HCT116 (cell line): ENCODE data around the gene TP53TG5. TPM values are rescaled to one million over a fixed set of nuclear protein-coding genes. Genes with fewer than 3 reads are reported as not detected.

Experiments used
- ATAC-seq: fragments of 200-7000 bp; cut with Tn5 transposase; 2 replicates; pipeline ENCODE4 v1.9.1; 2020; ENCODE audit warnings: mild to moderate bottlenecking, moderate library complexity
- BruUV-seq: library from RNA; stranded (reverse); fragments of 400-500 nt; replicated peaks from 2 replicates; lab custom pipeline; 2021; lab: Mats Ljungman, UMichigan
- CTCF ChIA-PET: fragments of 300-600 bp; sonication (Branson Sonifier 250); formaldehyde crosslinking; loops from one replicate; lab custom pipeline; 2021; ENCODE audit warnings: antibody characterized with exemption; lab: Charles Lee
- POLR2A ChIA-PET: fragments of 300-600, 350-600 bp; sonication (Branson Sonifier 250); formaldehyde crosslinking; loops from one replicate; lab custom pipeline; 2021; ENCODE audit warnings: antibody characterized with exemption; lab: Charles Lee
- RAD21 ChIA-PET, 2 experiments: fragments of 300-600 bp; sonication (Branson Sonifier 250); formaldehyde crosslinking; loops; one replicate each; lab custom pipeline; 2023; ENCODE audit warnings: low total read pairs in 2 of 2; ENCODE audit not compliant: uncharacterized antibody in 2 of 2, unreplicated experiment in 2 of 2, low non-redundant PET in 1 of 2; lab: Charles Lee
- DNase-seq: peaks from one replicate; pipeline ENCODE4 v3.0.0-alpha.2; 2010; ENCODE audit warnings: low read depth, low spot score
- H2AFZ ChIP-seq: fragments of 200-600 bp; shearing (Covaris generic), sonication (generic); 2 replicates; pipeline ENCODE4 v1.6.1; 2017; ENCODE audit warnings: low read depth, mixed run types, mixed read lengths, antibody characterized with exemption, low read length; ENCODE audit not compliant: poor library complexity, severe bottlenecking
- H3K27ac ChIP-seq: 2 replicates; pipeline ENCODE4 v1.5.1; 2012; ENCODE audit warnings: low read depth, low read length
- H3K27me3 ChIP-seq: fragments of 200-600 bp; sonication (generic); 2 replicates; pipeline ENCODE4 v1.6.1; 2016; ENCODE audit warnings: mixed run types, low read length, mixed read lengths; ENCODE audit not compliant: insufficient read depth
- H3K36me3 ChIP-seq, 2 experiments: fragments of 200-500 bp in 1 of 2; fragments of 200-600 bp in 1 of 2; sonication (Bioruptor generic) in 1 of 2; sonication (generic) in 1 of 2; 2 replicates each; pipeline versions ENCODE4 v1.5.1 to v1.6.1; 2014 to 2016; ENCODE audit warnings: low read length in 2 of 2, inconsistent platforms in 1 of 2, mixed read lengths in 1 of 2, mixed run types in 1 of 2; ENCODE audit not compliant: insufficient read depth in 2 of 2, control insufficient read depth in 1 of 2
- H3K4me1 ChIP-seq, 2 experiments: fragments of 200-600 bp in 1 of 2; sonication (generic) in 1 of 2; 2 replicates each; pipeline versions ENCODE4 v1.5.1 to v1.6.1; 2012 to 2017; ENCODE audit warnings: low read length in 2 of 2, inconsistent platforms in 1 of 2, mild to moderate bottlenecking in 1 of 2, mixed read lengths in 1 of 2, mixed run types in 1 of 2, moderate library complexity in 1 of 2; ENCODE audit not compliant: insufficient read depth in 2 of 2, control insufficient read depth in 1 of 2
- H3K4me2 ChIP-seq: fragments of 200-600 bp; sonication (generic); 2 replicates; pipeline ENCODE4 v1.6.1; 2017; ENCODE audit warnings: mixed run types, low read length, mixed read lengths
- H3K4me3 ChIP-seq, 2 experiments: fragments of 200-600 bp in 1 of 2; sonication (generic) in 1 of 2; replicated peaks in 1 of 2; 2 replicates each; pipeline ENCODE4 v1.5.1; 2011 to 2016; ENCODE audit warnings: low read length in 2 of 2, control low read depth in 1 of 2, low read depth in 1 of 2, mild to moderate bottlenecking in 1 of 2, mixed read lengths in 1 of 2, mixed run types in 1 of 2
- H3K79me2 ChIP-seq: fragments of 200-600 bp; sonication (generic); 2 replicates; pipeline ENCODE4 v1.6.1; 2017; ENCODE audit warnings: mild to moderate bottlenecking, mixed run types, low read length, moderate library complexity, mixed read lengths; ENCODE audit not compliant: insufficient read depth
- H3K9ac ChIP-seq: fragments of 200-600 bp; sonication (generic); 2 replicates; pipeline ENCODE4 v1.6.1; 2016; ENCODE audit warnings: low read length, mixed read lengths
- H3K9me2 ChIP-seq: fragments of 200-600 bp; sonication (generic), shearing (Covaris generic); 2 replicates; pipeline ENCODE4 v1.6.1; 2017; ENCODE audit warnings: mixed run types, mild to moderate bottlenecking, moderate library complexity; ENCODE audit not compliant: insufficient read depth
- H3K9me3 ChIP-seq, 2 experiments: fragments of 200-500 bp in 1 of 2; fragments of 200-600 bp in 1 of 2; sonication (Bioruptor generic) in 1 of 2; sonication (generic) in 1 of 2; 2 replicates each; pipeline ENCODE4 v1.6.1; 2014 to 2017; ENCODE audit warnings: low read length in 2 of 2, mixed read lengths in 2 of 2, inconsistent platforms in 1 of 2, low read depth in 1 of 2, mild to moderate bottlenecking in 1 of 2, mixed run types in 1 of 2, moderate library complexity in 1 of 2; ENCODE audit not compliant: control insufficient read depth in 1 of 2, insufficient read depth in 1 of 2
- H4K20me1 ChIP-seq: fragments of 200-600 bp; sonication (generic), shearing (Covaris generic); 2 replicates; pipeline ENCODE4 v1.6.1; 2017; ENCODE audit warnings: mixed run types, mild to moderate bottlenecking, moderate library complexity; ENCODE audit not compliant: insufficient read depth
- CBX3 ChIP-seq: IDR thresholded peaks from 2 replicates; pipeline ENCODE4 v1.6.1; 2012; ENCODE audit warnings: low read depth
- CEBPB ChIP-seq: IDR thresholded peaks from 2 replicates; pipeline ENCODE4 v1.6.1; 2012; ENCODE audit warnings: low read depth
- EGR1 ChIP-seq: IDR thresholded peaks from 2 replicates; pipeline ENCODE4 v1.6.1; 2012; ENCODE audit warnings: low read depth
- EZH2phosphoT487 ChIP-seq: fragments of 200-600 bp; IDR thresholded peaks from 2 replicates; pipeline ENCODE4 v1.6.1; 2018; ENCODE audit warnings: antibody characterized with exemption, borderline replicate concordance
- JUND ChIP-seq: IDR thresholded peaks from 2 replicates; pipeline ENCODE4 v1.6.1; 2012
- MAX ChIP-seq: IDR thresholded peaks from 2 replicates; pipeline ENCODE4 v1.6.1; 2012
- RAD21 ChIP-seq: IDR thresholded peaks from 2 replicates; pipeline ENCODE4 v1.6.1; 2012; ENCODE audit warnings: low read depth, mild to moderate bottlenecking
- REST ChIP-seq: IDR thresholded peaks from 2 replicates; pipeline ENCODE4 v1.6.1; 2012; ENCODE audit warnings: low read depth
- SIN3A ChIP-seq: IDR thresholded peaks from 2 replicates; pipeline ENCODE4 v1.6.1; 2012; ENCODE audit warnings: low read depth
- YY1 ChIP-seq: IDR thresholded peaks from 2 replicates; pipeline ENCODE4 v1.6.1; 2011; ENCODE audit warnings: low read length, low read depth, moderate library complexity, mild to moderate bottlenecking; ENCODE audit not compliant: insufficient replicate concordance; ENCODE audit errors: extremely low read depth
- ZBTB33 ChIP-seq: IDR thresholded peaks from 2 replicates; pipeline ENCODE4 v1.6.1; 2011; ENCODE audit warnings: mild to moderate bottlenecking, low read length, moderate library complexity; ENCODE audit not compliant: insufficient replicate concordance; ENCODE audit errors: extremely low read depth
- ZNF274 ChIP-seq: fragments of 200-500 bp; sonication (Bioruptor generic); IDR thresholded peaks from 2 replicates; pipeline ENCODE4 v1.6.1; 2014; ENCODE audit warnings: mild to moderate bottlenecking, low read depth, low read length, inconsistent platforms
- intact Hi-C: fragments of 100-400 bp; cut with micrococcal nuclease; formaldehyde crosslinking; loops from 2 replicates; pipeline ENCODE4 v1.10.0; 2022
- total RNA-seq: library from RNA; stranded (reverse); gene quantifications from one replicate; pipeline ENCODE4 v1.2.1, GENCODE V29; 2021; ENCODE audit not compliant: unreplicated experiment

The TP53TG5 gene
- total RNA-seq, 1 experiment from 2014 or later: 0.76 TPM

- peak within 1 kb of the TSS; percentile 84 for H3K4me2 ChIP-seq
- intact Hi-C loops: no loop called here
- peak within 1 kb of the TSS; percentile 81 for H3K9ac ChIP-seq
- H3K9me3 ChIP-seq: no peaks in the 10 kb centered on the region
- ChIA-PET POLR2A (interaction anchor here (1.3 to 1.5 kb wide), 3 partner anchors 8 to 85 kb away, joined by 4 to 6 read pairs (median 4); partner anchors contain the start of gene PIGT), CTCF (interaction anchor here (0.6 kb wide), 1 partner anchor 29 kb away, joined by 3 read pairs; no protein-coding TSS in a partner anchor), RAD21 (no interaction called here)
- H3K27ac ChIP-seq: peak within 1 kb of the TSS; percentile 83
- peak within 1 kb of the TSS; percentile 71 to 76 for H3K4me3 ChIP-seq
- H4K20me1 ChIP-seq: no peaks in the 10 kb centered on the region
- H3K4me1 ChIP-seq: peaks cover 5 to 24% of the 10 kb centered on the region in 2 experiments; a peak in 3 of 4 replicates
- no peaks in the 10 kb centered on the region for H3K9me2 ChIP-seq
- H3K79me2 ChIP-seq: peaks cover 15% of the 10 kb centered on the region; the same call in 1 of the 2 replicates
- DNase-seq (no peak), ATAC-seq (no peak)
- H2AFZ ChIP-seq: no peak within 1 kb of the TSS
- H3K36me3 ChIP-seq: peaks cover 8 to 11% of the 10 kb centered on the region in 2 experiments; a peak in 2 of 4 replicates
- TF ChIP-seq ZNF274 (no peak), CEBPB (no peak), REST (no peak), EGR1 (no peak), RAD21 (no peak), CBX3 (no peak), SIN3A (no peak), JUND (no peak), EZH2phosphoT487 (no peak), ZBTB33 (no peak), MAX (no peak), YY1 (no peak)
- BruUV-seq: no TSS peak
- no peaks in the 10 kb centered on the region for H3K27me3 ChIP-seq
These were observed 29.9 kb upstream of the TP53TG5 start, which contains the start of gene DBNDD2 for GRCh38 chr20:45407783-45408645. Gene DBNDD2, plus strand, starts transcription at chr20:45408289. Its CDS starts 179 bp downstream, at chr20:45408468.
